Measurements from ENCODE around the gene KRTAP3-2.
"Not testable (repeated sequence)": the region's sequence is repeated elsewhere in the genome, so short reads cannot be mapped to it uniquely, and the experiment has no call there.

The KRTAP3-2 gene

DNA sequence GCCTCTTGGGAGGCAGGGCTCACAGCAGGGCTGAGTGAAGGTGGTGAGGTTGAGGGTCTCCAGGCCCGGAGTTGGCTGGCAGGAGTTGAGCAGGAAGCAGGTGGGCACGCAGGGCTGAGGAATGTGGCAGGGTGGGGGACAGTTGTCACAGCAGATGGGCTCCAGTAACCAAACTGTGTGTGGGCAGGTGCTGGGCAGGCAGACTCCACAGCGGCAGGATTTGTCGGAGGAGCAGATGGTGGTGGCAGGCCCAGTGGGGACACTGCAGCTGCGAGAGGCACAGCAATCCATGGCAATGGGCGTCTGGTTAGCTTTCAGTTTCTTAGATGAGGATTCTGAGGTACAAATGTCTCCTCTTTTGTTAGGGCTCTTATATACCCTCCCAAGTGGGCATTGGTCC lies at the start of gene KRTAP3-2:
KRTAP3-2 (minus strand) TSS at position 344 of the 400 bp plus-strand sequence; CDS start at position 291, 53 bp downstream.
- DNase-seq (ENCODE audit: low read depth); H3K4me3 ChIP-seq (ENCODE audit: low read depth, low read length): not testable (repeated sequence)

DNA sequence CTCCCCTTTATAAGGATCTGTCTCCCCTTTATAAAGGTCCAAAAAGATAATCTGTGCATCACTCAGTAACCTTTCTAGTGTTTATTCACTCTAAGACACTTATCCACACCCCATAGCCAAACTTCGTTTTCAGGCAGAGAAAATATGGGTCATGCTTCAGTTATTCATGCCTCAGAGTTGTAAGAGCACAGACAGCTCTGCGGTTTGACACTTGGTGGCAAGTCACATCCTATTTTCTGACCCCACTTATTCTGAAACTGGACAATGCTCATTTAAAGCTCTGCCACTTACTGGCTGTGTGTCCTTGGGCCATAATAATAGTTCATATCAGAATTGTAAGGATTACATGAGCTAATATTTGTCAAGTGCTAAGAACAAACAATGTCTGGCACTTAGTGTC lies 49.4 kb upstream of the KRTAP3-2 start:
- TF ChIP-seq, protein P1, sequence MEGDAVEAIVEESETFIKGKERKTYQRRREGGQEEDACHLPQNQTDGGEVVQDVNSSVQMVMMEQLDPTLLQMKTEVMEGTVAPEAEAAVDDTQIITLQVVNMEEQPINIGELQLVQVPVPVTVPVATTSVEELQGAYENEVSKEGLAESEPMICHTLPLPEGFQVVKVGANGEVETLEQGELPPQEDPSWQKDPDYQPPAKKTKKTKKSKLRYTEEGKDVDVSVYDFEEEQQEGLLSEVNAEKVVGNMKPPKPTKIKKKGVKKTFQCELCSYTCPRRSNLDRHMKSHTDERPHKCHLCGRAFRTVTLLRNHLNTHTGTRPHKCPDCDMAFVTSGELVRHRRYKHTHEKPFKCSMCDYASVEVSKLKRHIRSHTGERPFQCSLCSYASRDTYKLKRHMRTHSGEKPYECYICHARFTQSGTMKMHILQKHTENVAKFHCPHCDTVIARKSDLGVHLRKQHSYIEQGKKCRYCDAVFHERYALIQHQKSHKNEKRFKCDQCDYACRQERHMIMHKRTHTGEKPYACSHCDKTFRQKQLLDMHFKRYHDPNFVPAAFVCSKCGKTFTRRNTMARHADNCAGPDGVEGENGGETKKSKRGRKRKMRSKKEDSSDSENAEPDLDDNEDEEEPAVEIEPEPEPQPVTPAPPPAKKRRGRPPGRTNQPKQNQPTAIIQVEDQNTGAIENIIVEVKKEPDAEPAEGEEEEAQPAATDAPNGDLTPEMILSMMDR (IDR thresholded peaks at IDR 0.05; ENCODE audit: low read depth, low read length), result no peak
- TF ChIP-seq POLR2A (IDR thresholded peaks at IDR 0.05; ENCODE audit: extremely low read depth, insufficient read length), result no peak
- no peak for TF ChIP-seq MYC (IDR thresholded peaks at IDR 0.05; ENCODE audit: low read depth, low read length)
- TF ChIP-seq, protein P2, sequence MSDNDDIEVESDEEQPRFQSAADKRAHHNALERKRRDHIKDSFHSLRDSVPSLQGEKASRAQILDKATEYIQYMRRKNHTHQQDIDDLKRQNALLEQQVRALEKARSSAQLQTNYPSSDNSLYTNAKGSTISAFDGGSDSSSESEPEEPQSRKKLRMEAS (IDR thresholded peaks at IDR 0.05; ENCODE audit: low read depth, low read length), result no peak
- no peak overlapping the region for H3K4me3 ChIP-seq (ENCODE audit: low read depth, low read length)
- DNase-seq (ENCODE audit: low read depth), result no peak

DNA sequence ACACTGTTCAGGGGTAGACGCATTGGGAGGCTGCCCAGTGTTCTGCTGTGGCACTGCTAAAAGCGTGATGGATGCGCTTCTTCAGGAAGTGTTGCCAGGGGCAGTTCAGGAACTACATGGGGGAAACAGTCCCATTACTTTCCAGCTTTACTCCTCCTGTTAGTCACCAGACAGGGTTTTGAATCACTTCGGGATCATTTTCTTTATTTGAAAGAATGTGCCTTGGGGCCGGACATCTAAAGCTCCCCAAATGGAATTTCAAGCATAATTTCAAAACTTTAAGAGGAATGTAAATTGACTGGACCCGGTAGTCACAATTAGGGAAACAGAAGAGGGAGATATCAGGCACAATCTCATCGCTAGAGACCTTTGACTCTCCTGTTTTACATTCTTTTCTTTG lies 48.7 kb upstream of the KRTAP3-2 start:
- H3K4me3 ChIP-seq (ENCODE audit: low read depth, low read length), result no peak overlapping the region
- DNase-seq (ENCODE audit: low read depth), result no peak
- TF ChIP-seq MYC (IDR thresholded peaks at IDR 0.05; ENCODE audit: low read depth, low read length), result no peak
- TF ChIP-seq, protein P1 (IDR thresholded peaks at IDR 0.05; ENCODE audit: low read depth, low read length), result no peak
- TF ChIP-seq, protein P2 (IDR thresholded peaks at IDR 0.05; ENCODE audit: low read depth, low read length), result no peak
- TF ChIP-seq POLR2A (IDR thresholded peaks at IDR 0.05; ENCODE audit: extremely low read depth, insufficient read length), result no peak

DNA sequence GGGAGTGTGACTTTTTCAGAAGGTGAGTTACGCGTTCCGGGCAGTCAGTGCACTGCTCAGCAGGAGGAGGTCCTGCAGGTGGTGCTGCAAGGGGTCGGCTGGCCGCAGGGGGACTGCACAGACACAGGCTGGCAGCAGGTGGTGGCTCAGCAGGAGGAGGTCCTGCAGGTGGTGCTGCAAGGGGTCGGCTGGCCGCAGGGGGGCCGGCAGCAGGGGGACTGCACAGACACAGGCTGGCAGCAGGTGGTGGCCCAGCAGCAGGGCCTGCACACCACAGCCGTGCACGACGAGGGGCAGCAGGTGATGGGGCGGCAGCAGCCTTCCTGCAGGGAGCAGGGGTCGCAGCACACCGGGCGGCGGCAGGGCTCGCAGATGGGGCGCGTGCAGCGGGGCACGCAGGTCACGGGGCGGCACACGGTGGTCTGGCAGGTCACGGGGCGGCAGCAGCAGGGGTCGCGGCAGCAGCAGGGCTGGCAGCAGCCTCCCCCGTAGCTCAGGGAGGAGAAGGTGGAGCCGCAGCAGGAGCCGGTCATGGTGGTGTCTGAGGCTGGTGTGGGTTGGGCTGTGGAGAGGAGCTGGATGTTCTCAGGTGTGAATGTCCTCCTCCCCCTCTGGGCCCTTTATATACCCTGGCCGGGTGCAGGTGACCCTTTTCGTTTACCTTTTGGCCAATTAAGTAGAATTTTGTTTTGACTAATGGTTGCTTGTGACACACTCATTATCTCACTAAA lies 47.2 kb upstream of the KRTAP3-2 start, which contains the start of gene KRTAP2-1:
KRTAP2-1 (minus strand) TSS at position 582 of the 731 bp plus-strand sequence; CDS start at position 533, 49 bp downstream.
- not testable (repeated sequence) for DNase-seq (ENCODE audit: low read depth); H3K4me3 ChIP-seq (ENCODE audit: low read depth, low read length)

DNA sequence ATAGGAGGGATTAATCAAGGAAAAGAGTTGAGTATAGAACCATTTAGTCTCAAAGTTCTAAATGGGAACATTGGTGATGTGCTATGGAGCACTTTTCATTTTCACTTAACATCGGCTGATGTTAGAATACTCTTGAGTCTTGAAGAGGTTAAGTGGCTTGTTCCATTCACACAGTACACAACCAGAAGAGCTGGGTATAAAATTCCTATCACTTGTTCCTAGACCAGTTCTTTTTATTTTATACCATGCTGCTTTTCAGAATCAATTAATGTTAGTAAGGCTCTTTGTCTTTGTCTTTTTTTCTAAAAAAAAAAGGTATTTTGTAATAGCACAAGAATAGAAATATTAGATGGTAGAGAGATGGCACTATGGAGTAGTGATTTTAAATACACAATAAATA lies 43.2 kb upstream of the KRTAP3-2 start:
- DNase-seq (ENCODE audit: low read depth), result no peak
- TF ChIP-seq, protein P2 (IDR thresholded peaks at IDR 0.05; ENCODE audit: low read depth, low read length), result no peak
- TF ChIP-seq, protein P1 (IDR thresholded peaks at IDR 0.05; ENCODE audit: low read depth, low read length), result no peak
- no peak for TF ChIP-seq MYC (IDR thresholded peaks at IDR 0.05; ENCODE audit: low read depth, low read length)
- TF ChIP-seq POLR2A (IDR thresholded peaks at IDR 0.05; ENCODE audit: extremely low read depth, insufficient read length), result no peak
- no peak overlapping the region for H3K4me3 ChIP-seq (ENCODE audit: low read depth, low read length)

DNA sequence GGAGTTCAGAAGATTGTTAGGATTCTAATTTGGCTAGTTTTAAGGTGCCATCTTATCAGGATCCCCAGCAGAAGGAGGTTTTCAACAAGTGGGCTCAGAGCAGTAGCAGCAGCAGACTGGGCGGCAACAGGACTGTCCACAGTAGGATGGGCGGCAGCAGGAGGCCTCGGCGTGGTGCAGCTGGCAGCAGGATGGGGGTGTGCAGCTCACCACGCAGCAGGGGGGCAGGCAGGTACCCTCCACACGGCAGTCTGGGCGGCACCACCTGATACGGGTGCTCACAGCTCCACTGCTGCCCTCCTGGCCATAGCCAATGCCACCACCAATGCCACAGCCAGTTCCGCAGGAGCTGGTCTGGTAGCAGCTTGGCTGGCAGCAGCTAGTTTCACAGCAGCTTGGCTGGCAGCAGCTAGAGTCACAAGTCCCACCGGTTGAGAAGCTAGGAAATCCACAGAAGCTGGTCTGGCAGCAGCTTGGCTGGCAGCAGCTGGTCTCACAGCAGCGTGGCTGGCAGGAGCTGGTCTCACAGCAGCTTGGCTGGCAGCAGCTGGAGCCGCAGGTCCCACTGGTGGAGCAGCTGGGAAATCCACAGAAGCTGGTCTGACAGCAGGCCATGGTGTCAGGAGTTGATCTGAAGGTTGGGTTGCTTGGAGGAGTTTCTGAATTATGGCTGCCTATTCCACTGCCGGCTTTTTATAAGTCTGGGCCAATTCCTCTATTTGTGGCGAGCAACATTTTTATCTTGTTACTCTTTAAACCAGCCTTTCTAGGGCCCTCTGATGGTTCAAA lies 41.3 kb upstream of the KRTAP3-2 start, which contains the start of gene KRTAP1-1:
KRTAP1-1 (minus strand) TSS at position 668 of the 789 bp plus-strand sequence; CDS start at position 615, 53 bp downstream.
- not testable (repeated sequence) for DNase-seq (ENCODE audit: low read depth)

DNA sequence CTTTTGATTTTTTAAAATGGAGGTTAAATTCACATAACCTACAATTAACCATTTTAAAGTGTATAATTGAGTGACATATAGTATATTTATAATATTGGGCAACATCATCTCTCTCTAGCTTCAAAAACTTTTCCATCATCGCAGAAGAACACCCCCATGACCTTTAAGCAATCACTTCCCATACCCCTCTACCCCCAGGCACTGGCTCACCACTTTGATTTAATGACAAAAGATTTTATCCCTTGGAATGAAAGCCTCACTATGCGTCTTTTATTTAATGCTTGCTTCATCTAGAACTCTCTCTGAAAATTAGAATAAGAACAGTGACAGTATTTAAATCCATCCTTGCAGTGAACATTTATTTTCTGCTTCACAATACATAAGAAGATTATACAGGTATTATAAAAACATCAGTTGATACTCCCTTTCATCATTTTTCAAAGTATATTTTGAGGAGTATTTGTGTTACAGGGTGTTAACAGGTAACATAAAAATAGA lies 38.2 kb upstream of the KRTAP3-2 start:
- no peak for DNase-seq (ENCODE audit: low read depth)
- H3K4me3 ChIP-seq (ENCODE audit: low read depth, low read length), result no peak overlapping the region
- TF ChIP-seq MYC (IDR thresholded peaks at IDR 0.05; ENCODE audit: low read depth, low read length) (no peak), POLR2A (IDR thresholded peaks at IDR 0.05; ENCODE audit: extremely low read depth, insufficient read length) (no peak)
- TF ChIP-seq, protein P2 (IDR thresholded peaks at IDR 0.05; ENCODE audit: low read depth, low read length), result no peak
- TF ChIP-seq, protein P1 (IDR thresholded peaks at IDR 0.05; ENCODE audit: low read depth, low read length), result no peak

More for the DNA sequence above, 41.3 kb upstream of the KRTAP3-2 start, which contains the start of gene KRTAP1-1:
- H3K4me3 ChIP-seq (ENCODE audit: low read depth, low read length), result not testable (repeated sequence)

DNA sequence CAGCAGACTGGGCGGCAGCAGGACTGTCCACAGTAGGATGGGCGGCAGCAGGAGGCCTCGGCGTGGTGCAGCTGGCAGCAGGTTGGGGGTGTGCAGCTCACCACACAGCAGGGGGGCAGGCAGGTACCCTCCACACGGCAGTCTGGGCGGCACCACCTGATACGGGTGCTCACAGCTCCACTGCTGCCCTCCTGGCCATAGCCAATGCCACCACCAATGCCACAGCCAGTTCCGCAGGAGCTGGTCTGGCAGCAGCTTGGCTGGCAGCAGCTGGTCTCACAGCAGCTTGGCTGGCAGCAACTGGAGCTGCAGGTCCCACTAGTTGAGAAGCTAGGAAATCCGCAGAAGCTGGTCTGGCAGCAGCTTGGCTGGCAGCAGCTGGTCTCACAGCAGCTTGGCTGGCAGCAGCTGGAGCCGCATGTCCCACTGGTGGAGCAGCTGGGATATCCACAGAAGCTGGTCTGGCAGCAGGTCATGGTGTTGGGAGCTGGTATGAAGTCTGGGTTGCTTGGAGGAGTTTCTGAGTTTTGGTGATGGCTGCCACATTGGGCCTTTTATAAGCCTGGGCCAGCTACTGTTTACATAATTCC lies 34.7 kb upstream of the KRTAP3-2 start, which contains the start of gene KRTAP1-3:
KRTAP1-3 (minus strand) TSS at position 529 of the 590 bp plus-strand sequence; CDS start at position 476, 53 bp downstream.
- DNase-seq (ENCODE audit: low read depth); H3K4me3 ChIP-seq (ENCODE audit: low read depth, low read length): not testable (repeated sequence)

Measured in NB4 (cell line).